ENCODE results near the gene SLC16A8.
A peak's percentile ranks its signal among the peaks of the same experiment; 100 is the strongest.

DNA sequence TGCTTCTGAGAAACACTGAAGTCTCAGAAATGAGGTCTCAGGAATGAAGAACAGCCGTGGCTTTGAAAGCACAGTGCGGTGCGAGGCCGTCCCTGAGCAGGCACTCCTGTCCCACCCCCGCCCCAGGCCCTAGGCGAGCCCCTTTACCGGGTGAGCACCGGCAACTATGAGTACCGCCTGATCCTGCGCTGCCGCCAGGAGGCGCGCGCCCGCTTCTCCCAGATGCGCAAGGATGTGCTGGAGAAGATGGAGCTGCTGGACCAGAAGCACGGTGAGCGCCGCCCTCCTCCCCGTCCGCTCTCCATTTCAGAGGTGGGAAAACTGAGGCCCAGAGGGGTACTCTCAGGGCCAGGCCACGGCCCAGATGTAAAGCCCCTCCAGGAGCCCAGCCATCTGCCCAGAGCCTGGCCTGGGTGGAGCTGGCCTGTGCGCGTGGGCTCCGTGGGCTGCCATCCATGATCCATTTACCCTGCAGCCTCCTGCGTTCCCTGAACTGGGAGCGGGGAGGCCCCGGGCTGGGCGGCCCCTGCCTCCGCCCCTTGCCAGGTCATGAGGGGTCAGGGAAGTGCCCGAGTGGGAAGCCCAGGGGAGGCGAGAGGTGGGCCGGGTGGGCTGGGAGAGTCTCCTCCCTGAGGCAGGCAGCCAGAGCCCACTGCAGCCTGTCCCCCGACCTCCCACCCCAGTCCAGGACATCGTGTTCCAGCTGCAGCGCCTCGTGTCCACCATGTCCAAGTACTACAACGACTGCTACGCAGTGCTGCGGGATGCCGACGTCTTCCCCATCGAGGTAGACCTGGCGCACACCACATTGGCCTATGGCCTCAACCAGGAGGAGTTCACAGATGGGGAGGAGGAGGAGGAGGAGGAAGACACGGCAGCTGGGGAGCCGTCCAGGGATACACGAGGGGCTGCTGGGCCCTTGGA is 9.5 kb downstream of the SLC16A8 start:
- TF ChIP-seq CTCF (conservative IDR thresholded peaks at IDR 0.05; ENCODE audit: low read depth in 2 of 2) (peak; percentile 72 to 92), JUNB (IDR thresholded peaks at IDR 0.05; ENCODE audit: unreplicated experiment) (no peak), REST (IDR thresholded peaks at IDR 0.05; ENCODE audit: unreplicated experiment) (no peak), EZH2phosphoT487 (IDR thresholded peaks at IDR 0.05; ENCODE audit: unreplicated experiment) (no peak), POLR2AphosphoS5 (IDR thresholded peaks at IDR 0.05; ENCODE audit: low read depth) (no peak), EZH2 (IDR thresholded peaks at IDR 0.05; ENCODE audit: low read depth, unreplicated experiment) (no peak), CREB1 (CRISPR knock-in tag; IDR thresholded peaks at IDR 0.05; ENCODE audit: low read depth) (no peak), ZNF462 (CRISPR knock-in tag; IDR thresholded peaks at IDR 0.05) (no peak)
- TF ChIP-seq, protein P1, sequence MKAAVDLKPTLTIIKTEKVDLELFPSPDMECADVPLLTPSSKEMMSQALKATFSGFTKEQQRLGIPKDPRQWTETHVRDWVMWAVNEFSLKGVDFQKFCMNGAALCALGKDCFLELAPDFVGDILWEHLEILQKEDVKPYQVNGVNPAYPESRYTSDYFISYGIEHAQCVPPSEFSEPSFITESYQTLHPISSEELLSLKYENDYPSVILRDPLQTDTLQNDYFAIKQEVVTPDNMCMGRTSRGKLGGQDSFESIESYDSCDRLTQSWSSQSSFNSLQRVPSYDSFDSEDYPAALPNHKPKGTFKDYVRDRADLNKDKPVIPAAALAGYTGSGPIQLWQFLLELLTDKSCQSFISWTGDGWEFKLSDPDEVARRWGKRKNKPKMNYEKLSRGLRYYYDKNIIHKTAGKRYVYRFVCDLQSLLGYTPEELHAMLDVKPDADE (IDR thresholded peaks at IDR 0.05) = no peak
